Stimulated activated naive CD4-positive, alpha-beta T cell (primary cell): ENCODE results near the gene KLHL24.
"Not testable (repeated sequence)": the region's sequence is repeated elsewhere in the genome, so short reads cannot be mapped to it uniquely, and the experiment has no call there.

Experiments
- DNase-seq, 6 experiments: peaks; one replicate each; lab custom pipeline; 2025; lab: John Stamatoyannopoulos, UW

Gene KLHL24

GRCh38 chr3:183695569-183696364 is 60.3 kb downstream of the KLHL24 start:
- no peak for DNase-seq

GRCh38 chr3:183697123-183697609 is 61.7 kb downstream of the KLHL24 start:
- DNase-seq, result no peak

DNA sequence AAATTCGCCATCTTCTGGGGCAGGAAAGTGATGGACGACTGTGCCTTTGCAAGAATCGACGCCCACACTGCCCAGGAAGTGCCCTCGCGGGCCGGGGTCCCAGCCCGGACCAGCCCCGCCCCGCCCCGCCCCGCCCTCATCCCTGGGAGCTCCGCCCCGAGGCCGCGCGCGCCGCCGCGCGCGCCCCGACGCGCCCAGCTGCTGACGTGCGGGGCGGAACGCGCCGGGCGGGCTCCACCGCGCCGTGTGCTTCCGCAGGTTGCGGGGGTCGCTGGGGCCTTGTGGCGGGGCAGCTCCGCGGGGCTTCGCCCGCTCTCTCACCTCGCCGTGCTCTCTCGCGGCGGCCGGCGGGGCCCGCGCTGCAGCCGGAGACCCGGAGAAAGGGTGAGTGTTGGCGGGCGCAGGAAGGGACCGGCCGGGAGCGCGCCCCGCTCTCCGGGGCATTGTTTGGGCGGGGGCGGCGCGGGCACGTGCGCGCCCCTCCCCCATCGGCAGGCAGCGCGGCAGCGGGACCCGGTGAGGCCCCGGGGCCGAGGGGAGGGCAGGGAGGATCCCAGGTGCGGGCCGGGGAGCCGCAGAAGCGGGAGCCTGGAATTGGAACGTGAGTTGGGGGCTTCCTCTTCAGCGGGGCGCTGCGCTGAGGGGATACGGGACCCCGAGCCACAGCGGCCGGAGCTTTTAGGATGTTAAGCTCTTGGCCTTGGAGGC is 62.3 kb downstream of the KLHL24 start, which contains the start of gene YEATS2:
TSS of gene YEATS2 (plus strand) at position 188 of the 708 bp plus-strand sequence. CDS start 17,366 bp downstream, outside the sequence.
- peak; percentile 49 to 81 (median 66) for DNase-seq

DNA sequence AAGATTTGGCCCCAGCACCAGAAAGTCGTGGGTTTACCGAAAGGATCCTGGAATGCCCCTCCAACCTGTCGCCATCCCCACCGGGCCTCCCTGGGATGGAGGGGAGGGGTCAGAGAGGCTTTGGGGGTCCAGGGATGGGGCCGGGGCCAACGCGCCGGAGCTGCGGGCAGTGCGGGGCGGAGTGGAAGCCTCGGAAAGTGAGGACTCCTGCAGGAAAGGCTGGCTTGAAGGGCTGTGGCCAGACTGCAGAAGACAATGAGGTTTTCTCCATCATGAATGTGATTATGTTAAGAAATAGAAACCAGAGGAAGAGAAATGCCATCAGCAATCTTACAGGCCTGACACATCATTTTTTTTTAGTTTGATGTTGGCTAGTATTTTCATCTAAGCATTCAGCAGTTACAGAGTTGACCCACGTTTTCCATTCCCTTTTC is 62.9 kb downstream of the KLHL24 start:
- DNase-seq, result peak in 5 of 6 experiments; percentile 8 to 53 (median 36)

DNA sequence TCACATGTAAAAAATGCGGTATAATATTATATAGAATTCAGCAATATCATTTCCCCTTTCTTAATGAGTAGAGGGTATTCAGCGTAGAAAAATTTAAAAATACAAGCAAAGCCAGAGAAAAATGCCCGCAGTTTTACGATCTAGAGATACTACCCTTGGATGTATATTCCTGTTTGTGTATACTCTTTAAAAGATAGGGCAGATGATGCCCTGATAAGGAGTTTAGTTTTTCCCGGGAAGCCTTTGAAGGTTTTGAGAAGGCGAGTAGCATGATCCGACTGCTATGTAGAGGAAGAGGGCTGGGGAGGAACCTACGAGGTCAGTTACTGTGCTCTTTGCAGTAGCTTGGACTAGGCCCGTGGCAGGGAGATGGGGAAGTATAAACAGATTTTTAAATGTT is 63.3 kb downstream of the KLHL24 start:
- no peak for DNase-seq

GRCh38 chr3:183699238-183699947 is 64.0 kb downstream of the KLHL24 start:
- DNase-seq, result no peak

GRCh38 chr3:183701744-183702143 is 66.3 kb downstream of the KLHL24 start:
- DNase-seq, result no peak

GRCh38 chr3:183703892-183704291 is 68.5 kb downstream of the KLHL24 start:
- DNase-seq, result not testable (repeated sequence)

GRCh38 chr3:183710231-183710630 is 74.8 kb downstream of the KLHL24 start:
- no peak for DNase-seq

DNA sequence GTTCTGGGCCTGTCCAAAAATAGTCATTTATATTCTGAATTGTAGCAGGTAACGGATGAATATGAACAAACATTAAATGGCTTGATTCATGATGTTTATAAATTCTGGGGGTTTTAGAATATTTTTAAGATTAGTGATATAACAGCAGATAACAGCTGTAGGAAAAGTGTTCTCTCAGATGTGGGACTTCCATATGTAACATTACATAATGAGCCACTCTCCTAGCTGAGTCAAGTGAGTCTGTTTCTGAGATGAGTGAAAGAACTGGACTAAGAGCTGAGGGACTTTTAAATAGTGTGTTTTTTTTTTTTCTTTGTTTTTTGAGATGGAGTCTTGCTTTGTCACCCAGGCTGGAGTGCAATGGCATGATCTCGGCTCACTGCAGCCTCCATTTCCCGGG is 76.1 kb downstream of the KLHL24 start:
- no peak for DNase-seq

GRCh38 chr3:183714622-183715021 is 79.2 kb downstream of the KLHL24 start:
- no peak for DNase-seq

GRCh38 chr3:183718012-183718411 is 82.6 kb downstream of the KLHL24 start:
- DNase-seq, result no peak

DNA sequence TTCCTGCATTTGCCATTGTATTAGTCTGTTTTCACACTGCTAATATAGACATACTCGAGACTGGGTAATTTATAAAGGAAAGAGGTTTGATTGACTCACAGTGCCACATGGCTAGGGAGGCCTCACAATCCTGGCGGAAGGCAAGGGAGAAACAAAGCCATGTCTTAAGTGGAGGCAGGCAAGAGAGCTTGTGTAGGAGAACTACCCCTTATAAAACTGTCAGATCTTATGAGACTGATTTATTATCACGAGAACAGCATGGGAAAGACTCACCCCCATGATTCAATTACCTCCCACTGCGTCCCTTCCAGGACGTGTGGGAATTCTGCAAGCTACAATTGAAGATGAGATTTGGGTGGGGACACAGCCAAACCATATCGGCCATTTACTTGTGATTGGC is 90.0 kb downstream of the KLHL24 start:
- no peak for DNase-seq

DNA sequence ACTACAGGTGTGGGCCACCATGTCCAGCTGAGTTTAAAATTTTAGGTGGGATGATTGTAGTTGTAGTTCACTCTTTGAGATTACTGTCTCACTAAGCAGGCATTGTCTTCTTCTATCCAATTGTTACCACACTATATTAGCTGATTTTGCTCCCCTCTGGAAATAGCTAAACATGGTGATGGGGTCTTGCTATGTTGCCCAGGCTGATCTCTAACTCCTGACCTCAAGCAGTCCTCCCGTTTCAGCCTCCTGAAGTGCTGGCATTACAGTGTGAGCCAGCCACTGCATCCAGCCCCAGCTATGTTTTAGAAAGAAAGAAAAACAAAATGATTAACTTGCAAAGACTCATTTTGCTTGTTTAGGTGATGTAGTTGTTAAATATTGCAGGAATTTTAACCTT is 92.8 kb downstream of the KLHL24 start:
- DNase-seq, result no peak

DNA sequence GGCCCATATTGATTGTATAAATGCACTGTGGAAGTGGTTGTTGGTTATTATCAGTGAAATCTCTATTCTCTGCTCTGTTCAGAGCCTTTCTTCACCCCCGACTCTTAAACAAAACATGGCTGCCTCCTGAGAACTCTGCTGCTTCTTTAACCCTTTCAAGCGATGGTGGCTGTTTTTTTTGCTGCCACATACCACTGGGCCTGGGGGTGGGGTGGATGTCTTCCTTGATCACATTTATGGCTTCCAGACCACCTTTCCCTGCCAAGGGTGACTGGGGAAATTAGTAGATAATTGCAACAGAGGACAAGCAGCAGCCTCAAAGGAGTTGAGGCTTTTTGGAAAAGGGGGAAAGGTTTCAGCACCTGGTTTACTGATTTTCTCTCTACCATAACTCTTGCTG is 94.9 kb downstream of the KLHL24 start:
- no peak for DNase-seq

DNA sequence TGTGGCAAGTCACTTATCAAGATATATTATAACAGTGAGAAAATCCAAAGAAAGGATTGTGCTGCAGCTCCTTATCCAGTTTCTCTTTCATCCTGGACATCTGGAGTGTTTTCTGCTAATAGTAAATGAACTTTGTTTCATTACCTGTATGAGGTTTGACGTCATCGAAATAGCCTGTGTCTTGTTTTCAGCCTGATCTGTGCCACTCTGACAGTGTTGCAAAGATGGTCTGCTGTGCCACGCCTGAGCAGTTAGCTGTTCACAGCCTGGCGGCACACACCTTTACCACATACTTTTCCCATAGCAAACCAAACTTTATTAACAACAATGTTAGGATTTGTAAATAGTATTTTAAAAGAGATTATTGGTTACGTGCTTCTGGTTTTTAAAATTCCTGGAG is 96.2 kb downstream of the KLHL24 start:
- DNase-seq, result no peak

GRCh38 chr3:183733553-183733952 is 98.1 kb downstream of the KLHL24 start:
- DNase-seq, result no peak
